Erythroblast (primary cell): Measurements from ENCODE around the gene PRXL2A.

Experiments used
- GATA1 ChIP-seq: IDR thresholded peaks from 2 replicates; pipeline ENCODE4 v1.6.1; 2011; ENCODE audit warnings: low read depth, mild to moderate bottlenecking, control low read depth, low read length, moderate library complexity
- POLR2A ChIP-seq: IDR thresholded peaks from 2 replicates; pipeline ENCODE4 v1.6.1; 2011; ENCODE audit warnings: mild to moderate bottlenecking, low read length

- TF ChIP-seq POLR2A: no peak
- TF ChIP-seq GATA1: no peak
These were observed 69.5 kb downstream of the PRXL2A start for GRCh38 chr10:80477813-80478212.
